Lower leg skin (tissue), 3 donors: Measurements from ENCODE around the gene FMNL2.
"Not testable (repeated sequence)": the region's sequence is repeated elsewhere in the genome, so short reads cannot be mapped to it uniquely, and the experiment has no call there.

Experiments
- CTCF ChIP-seq, 3 donors: fragments of 450-650 bp; IDR thresholded peaks; one replicate each; pipeline ENCODE4 v1.5.1; 2016; ENCODE audit warnings: antibody characterized with exemption in 3 of 3, mild to moderate bottlenecking in 3 of 3, moderate library complexity in 2 of 3
- POLR2A ChIP-seq, 2 donors: fragments of 450-650 bp; IDR thresholded peaks; one replicate each; pipeline ENCODE4 v1.6.1; 2016 to 2017; ENCODE audit warnings: antibody characterized with exemption in 2 of 2, mild to moderate bottlenecking in 1 of 2, moderate library complexity in 1 of 2

- TF ChIP-seq CTCF, POLR2A (IDR thresholded peaks at IDR 0.05): not testable (repeated sequence)
Observed at GRCh38 chr2:152474523-152474922, 139.5 kb downstream of the FMNL2 start.
